Keratinocyte (primary cell): ENCODE data around the gene HNRNPU. TPM values are rescaled to one million over a fixed set of nuclear protein-coding genes. Genes with fewer than 3 reads are reported as not detected.

Source experiments
- DNase-seq: peaks from one replicate; pipeline ENCODE4 v3.0.0-alpha.2; 2011; ENCODE audit warnings: low read depth, missing footprints, low spot score
- FAIRE-seq: peaks from 2 replicates; lab custom pipeline; 2011; peaks lifted over from hg19 to GRCh38; lab: Jason Lieb, UNC
- H2AFZ ChIP-seq: 2 replicates; pipeline ENCODE4 v1.6.0; 2012; ENCODE audit warnings: low read length, control low read depth, inconsistent platforms; ENCODE audit not compliant: control insufficient read depth
- H3K27ac ChIP-seq: 2 replicates; pipeline ENCODE4 v1.5.1; 2011; ENCODE audit warnings: low read length; ENCODE audit not compliant: control insufficient read depth, insufficient read depth
- H3K27me3 ChIP-seq: 3 replicates; pipeline ENCODE4 v1.6.0; 2011; ENCODE audit warnings: low read length; ENCODE audit not compliant: control insufficient read depth, insufficient read depth; ENCODE audit errors: extremely low read depth
- H3K36me3 ChIP-seq, 2 experiments: 2 replicates in 1 of 2; 3 replicates in 1 of 2; pipeline ENCODE4 v1.5.1; 2011; ENCODE audit warnings: low read length in 2 of 2, mild to moderate bottlenecking in 1 of 2; ENCODE audit not compliant: control insufficient read depth in 2 of 2, insufficient read depth in 2 of 2; ENCODE audit errors: extremely low read depth in 1 of 2
- H3K4me1 ChIP-seq: 3 replicates; pipeline ENCODE4 v1.5.1; 2011; ENCODE audit warnings: low read length; ENCODE audit not compliant: control insufficient read depth, insufficient read depth; ENCODE audit errors: extremely low read depth
- H3K4me2 ChIP-seq: 3 replicates; pipeline ENCODE4 v1.6.0; 2011; ENCODE audit warnings: low read depth, low read length; ENCODE audit not compliant: control insufficient read depth, insufficient read depth; ENCODE audit errors: extremely low read depth
- H3K4me3 ChIP-seq, 3 experiments: fragments of 200-600 bp in 1 of 3; sonication (generic) in 1 of 3; 2 replicates in 2 of 3; 3 replicates in 1 of 3; pipeline ENCODE4 v1.5.1; 2011 to 2016; ENCODE audit warnings: low read length in 3 of 3, mild to moderate bottlenecking in 3 of 3, control low read depth in 2 of 3, inconsistent platforms in 1 of 3, low read depth in 1 of 3, mixed read lengths in 1 of 3, mixed run types in 1 of 3, moderate library complexity in 1 of 3; ENCODE audit not compliant: control insufficient read depth in 2 of 3, insufficient read depth in 2 of 3; ENCODE audit errors: extremely low read depth in 1 of 3
- H3K79me2 ChIP-seq: 2 replicates; pipeline ENCODE4 v1.6.0; 2012; ENCODE audit warnings: low read length; ENCODE audit not compliant: control insufficient read depth, insufficient read depth
- H3K9ac ChIP-seq: 3 replicates; pipeline ENCODE4 v1.6.0; 2011; ENCODE audit warnings: low read length; ENCODE audit not compliant: control insufficient read depth, insufficient read depth; ENCODE audit errors: extremely low read depth
- H3K9me1 ChIP-seq: 3 replicates; pipeline ENCODE4 v1.6.0; 2011; ENCODE audit warnings: low read length; ENCODE audit not compliant: control insufficient read depth, insufficient read depth; ENCODE audit errors: extremely low read depth
- H3K9me3 ChIP-seq: 2 replicates; pipeline ENCODE4 v1.5.1; 2012; ENCODE audit warnings: low read depth, low read length; ENCODE audit not compliant: control insufficient read depth
- H4K20me1 ChIP-seq: 3 replicates; pipeline ENCODE4 v1.6.0; 2011; ENCODE audit warnings: low read length; ENCODE audit not compliant: control insufficient read depth, insufficient read depth; ENCODE audit errors: extremely low read depth
- EZH2 ChIP-seq: IDR thresholded peaks from one replicate; pipeline ENCODE4 v1.6.1; 2012; ENCODE audit warnings: inconsistent platforms, mild to moderate bottlenecking, low read length, moderate library complexity
- dilution Hi-C: fragments of 300-500 bp; cut with MboI; formaldehyde crosslinking; loops from one replicate; pipeline ENCODE4 v1.7.0; 2020; ENCODE audit warnings: low sequenced_read_pairs; ENCODE audit not compliant: extremely low pct_ligation_motif_present
- polyA plus RNA-seq, 5 experiments: library from polyadenylated mRNA; depleted of rRNA in 3 of 5; stranded (reverse) in 3 of 5; stranded (forward) in 1 of 5; unstranded in 1 of 5; fragments of >200 nt; gene quantifications; 1 replicate in 1 of 5; 2 replicates in 3 of 5; 3 replicates in 1 of 5; pipeline versions ENCODE4 v1.2.1 to v1.2.3, GENCODE V29; 2011 to 2012; ENCODE audit warnings: missing spikeins in 2 of 5, low read depth in 1 of 5, low replicate concordance in 1 of 5
- TF ChIP-seq, protein P1 (sequence below), 3 experiments: IDR thresholded peaks in 1 of 3; conservative IDR thresholded peaks in 1 of 3; optimal IDR thresholded peaks in 1 of 3; 2 replicates in 2 of 3; 3 replicates in 1 of 3; pipeline versions ENCODE3 to v1.5.1; 2011; ENCODE audit warnings: low read length in 3 of 3, mild to moderate bottlenecking in 3 of 3, moderate library complexity in 2 of 3, control low read depth in 1 of 3, inconsistent platforms in 1 of 3; ENCODE audit not compliant: insufficient read depth in 2 of 3; ENCODE audit errors: extremely low read depth in 1 of 3

Gene HNRNPU
- polyA plus RNA-seq, 1 donor (not counting 4 experiments of a cell fraction or from before 2014, with no cell fraction given): 220 TPM

DNA sequence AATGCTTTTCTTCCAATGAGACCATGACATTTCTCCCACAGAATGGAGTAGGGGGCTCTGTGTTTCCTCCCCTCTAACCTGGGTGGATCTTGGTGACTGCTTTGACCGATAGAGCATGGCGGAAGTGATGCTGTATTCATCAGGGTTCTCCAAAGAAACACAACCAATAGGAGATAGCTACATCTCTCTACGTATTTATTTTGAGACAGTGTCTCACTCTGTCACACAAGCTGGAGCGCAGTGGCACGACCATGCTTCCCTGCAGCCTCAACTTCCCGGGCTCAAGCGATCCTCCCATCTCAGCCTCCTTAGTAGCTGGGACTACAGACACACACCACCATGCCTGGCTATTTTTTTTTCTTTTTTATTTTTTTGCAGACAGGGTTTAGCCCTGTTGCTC is 29.5 kb upstream of the HNRNPU start:
- H3K27ac ChIP-seq: no peak overlapping the region
- no peak overlapping the region for H3K9ac ChIP-seq
- dilution Hi-C loops: no loop called here
- FAIRE-seq (no peak), DNase-seq (no peak)
- no peaks in the 10 kb centered on the region for H3K9me1 ChIP-seq
- H2AFZ ChIP-seq: no peak overlapping the region
- no peak overlapping the region for H3K4me3 ChIP-seq
- no peak overlapping the region for H3K4me2 ChIP-seq
- no peaks in the 10 kb centered on the region for H3K36me3 ChIP-seq
- H4K20me1 ChIP-seq: no peaks in the 10 kb centered on the region
- H3K9me3 ChIP-seq: no peaks in the 10 kb centered on the region
- no peaks in the 10 kb centered on the region for H3K27me3 ChIP-seq
- TF ChIP-seq, protein P1, sequence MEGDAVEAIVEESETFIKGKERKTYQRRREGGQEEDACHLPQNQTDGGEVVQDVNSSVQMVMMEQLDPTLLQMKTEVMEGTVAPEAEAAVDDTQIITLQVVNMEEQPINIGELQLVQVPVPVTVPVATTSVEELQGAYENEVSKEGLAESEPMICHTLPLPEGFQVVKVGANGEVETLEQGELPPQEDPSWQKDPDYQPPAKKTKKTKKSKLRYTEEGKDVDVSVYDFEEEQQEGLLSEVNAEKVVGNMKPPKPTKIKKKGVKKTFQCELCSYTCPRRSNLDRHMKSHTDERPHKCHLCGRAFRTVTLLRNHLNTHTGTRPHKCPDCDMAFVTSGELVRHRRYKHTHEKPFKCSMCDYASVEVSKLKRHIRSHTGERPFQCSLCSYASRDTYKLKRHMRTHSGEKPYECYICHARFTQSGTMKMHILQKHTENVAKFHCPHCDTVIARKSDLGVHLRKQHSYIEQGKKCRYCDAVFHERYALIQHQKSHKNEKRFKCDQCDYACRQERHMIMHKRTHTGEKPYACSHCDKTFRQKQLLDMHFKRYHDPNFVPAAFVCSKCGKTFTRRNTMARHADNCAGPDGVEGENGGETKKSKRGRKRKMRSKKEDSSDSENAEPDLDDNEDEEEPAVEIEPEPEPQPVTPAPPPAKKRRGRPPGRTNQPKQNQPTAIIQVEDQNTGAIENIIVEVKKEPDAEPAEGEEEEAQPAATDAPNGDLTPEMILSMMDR (optimal IDR thresholded peaks at IDR 0.05 in 1 of 3, IDR thresholded peaks at IDR 0.05 in 1 of 3, conservative IDR thresholded peaks at IDR 0.05 in 1 of 3; ENCODE audit: extremely low read depth in 1 of 3, insufficient read depth in 2 of 3, low read length in 3 of 3): no peak
- no peak for TF ChIP-seq EZH2
- no peaks in the 10 kb centered on the region for H3K4me1 ChIP-seq
- no peaks in the 10 kb centered on the region for H3K79me2 ChIP-seq

DNA sequence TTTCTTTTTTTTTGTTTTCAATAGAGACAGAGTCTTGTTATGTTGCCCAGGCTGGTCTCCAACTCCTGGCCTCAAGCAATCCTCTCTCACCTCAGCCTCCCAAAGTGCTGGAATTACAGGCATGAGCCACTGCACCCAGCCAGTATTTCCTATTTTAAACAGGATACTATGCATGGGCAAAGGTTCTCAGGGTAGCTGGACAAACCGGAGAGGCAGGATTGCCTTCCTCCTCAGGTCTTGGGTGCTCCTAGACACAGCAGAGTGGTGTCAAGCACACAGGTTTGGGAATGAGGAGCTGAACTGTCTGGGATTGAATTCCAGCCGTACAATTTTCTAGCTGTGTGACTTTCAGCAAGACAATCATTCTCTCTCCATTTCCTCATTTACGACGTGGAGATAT is 22.9 kb upstream of the HNRNPU start:
- Histone ChIP-seq H3K27ac (no peak overlapping the region), H3K4me3 (no peak overlapping the region), H4K20me1 (no peaks in the 10 kb centered on the region), H3K79me2 (no peaks in the 10 kb centered on the region), H3K4me2 (no peak overlapping the region), H3K9me1 (no peaks in the 10 kb centered on the region), H3K9ac (no peak overlapping the region), H3K36me3 (no peaks in the 10 kb centered on the region), H3K4me1 (no peaks in the 10 kb centered on the region), H3K9me3 (no peaks in the 10 kb centered on the region), H2AFZ (no peak overlapping the region), H3K27me3 (no peaks in the 10 kb centered on the region)
- dilution Hi-C loops: no loop called here
- no peak for DNase-seq
- TF ChIP-seq, protein P1 (optimal IDR thresholded peaks at IDR 0.05 in 1 of 3, IDR thresholded peaks at IDR 0.05 in 1 of 3, conservative IDR thresholded peaks at IDR 0.05 in 1 of 3; ENCODE audit: extremely low read depth in 1 of 3, insufficient read depth in 2 of 3, low read length in 3 of 3): no peak
- TF ChIP-seq EZH2: no peak
- FAIRE-seq: no peak
